ENCODE results near the gene ARHGEF4. TPM values are rescaled to one million over a fixed set of nuclear protein-coding genes. Genes with fewer than 3 reads are reported as not detected.

Gene ARHGEF4
- total RNA-seq, 1 donor from 2014 or later, result 2.6 TPM

DNA sequence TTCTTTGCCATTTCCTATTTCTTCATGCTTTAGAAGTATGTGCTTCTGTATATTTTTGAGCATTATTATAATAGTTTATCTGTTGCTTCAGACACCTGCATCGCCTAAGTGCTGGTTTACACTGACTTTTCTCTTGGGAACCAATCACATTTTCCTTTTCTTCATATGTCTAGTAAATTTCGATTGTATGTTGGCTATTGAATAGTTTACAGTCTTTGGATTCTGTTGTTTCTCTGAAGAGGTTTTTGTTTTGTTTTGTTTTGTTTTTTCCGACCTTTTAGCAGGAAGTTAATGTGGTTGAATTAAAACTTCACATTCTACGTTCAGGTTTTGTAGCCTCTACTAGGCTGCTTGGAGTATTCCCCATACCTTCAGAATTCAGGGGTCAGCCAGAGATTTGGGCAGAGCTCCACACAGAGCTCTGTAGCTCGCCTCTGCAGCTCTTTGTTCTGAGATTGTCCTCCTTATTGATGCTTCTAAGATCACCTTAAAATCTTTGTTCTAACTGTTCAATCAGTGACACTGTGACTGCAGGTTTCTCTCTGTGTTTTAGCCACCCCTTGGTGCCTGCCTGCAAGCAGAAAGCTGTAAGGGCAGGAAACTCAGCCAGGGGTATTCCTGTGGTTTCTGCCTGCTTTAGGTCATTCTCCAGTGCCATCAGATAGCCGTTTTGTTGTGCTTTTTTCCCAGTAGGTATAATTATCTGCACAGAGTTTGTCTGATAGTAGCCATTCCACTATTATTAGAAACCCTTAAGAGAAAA lies 173.2 kb downstream of the ARHGEF4 start:
- Mint-ChIP-seq H3K4me3 (ENCODE audit: unreplicated experiment) (no peak overlapping the region), H3K36me3 (ENCODE audit: unreplicated experiment) (no peaks in the 10 kb centered on the region), H3K27me3 (ENCODE audit: unreplicated experiment) (peaks cover 43% of the 10 kb centered on the region), H3K4me1 (ENCODE audit: unreplicated experiment) (no peaks in the 10 kb centered on the region), H3K27ac (ENCODE audit: unreplicated experiment) (no peak overlapping the region), H3K9me3 (ENCODE audit: unreplicated experiment) (no peaks in the 10 kb centered on the region)
- DNase-seq (ENCODE audit: extremely low spot score, unreplicated experiment), result no peak
- TF ChIP-seq, protein P1, sequence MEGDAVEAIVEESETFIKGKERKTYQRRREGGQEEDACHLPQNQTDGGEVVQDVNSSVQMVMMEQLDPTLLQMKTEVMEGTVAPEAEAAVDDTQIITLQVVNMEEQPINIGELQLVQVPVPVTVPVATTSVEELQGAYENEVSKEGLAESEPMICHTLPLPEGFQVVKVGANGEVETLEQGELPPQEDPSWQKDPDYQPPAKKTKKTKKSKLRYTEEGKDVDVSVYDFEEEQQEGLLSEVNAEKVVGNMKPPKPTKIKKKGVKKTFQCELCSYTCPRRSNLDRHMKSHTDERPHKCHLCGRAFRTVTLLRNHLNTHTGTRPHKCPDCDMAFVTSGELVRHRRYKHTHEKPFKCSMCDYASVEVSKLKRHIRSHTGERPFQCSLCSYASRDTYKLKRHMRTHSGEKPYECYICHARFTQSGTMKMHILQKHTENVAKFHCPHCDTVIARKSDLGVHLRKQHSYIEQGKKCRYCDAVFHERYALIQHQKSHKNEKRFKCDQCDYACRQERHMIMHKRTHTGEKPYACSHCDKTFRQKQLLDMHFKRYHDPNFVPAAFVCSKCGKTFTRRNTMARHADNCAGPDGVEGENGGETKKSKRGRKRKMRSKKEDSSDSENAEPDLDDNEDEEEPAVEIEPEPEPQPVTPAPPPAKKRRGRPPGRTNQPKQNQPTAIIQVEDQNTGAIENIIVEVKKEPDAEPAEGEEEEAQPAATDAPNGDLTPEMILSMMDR (IDR thresholded peaks at IDR 0.05), result no peak

DNA sequence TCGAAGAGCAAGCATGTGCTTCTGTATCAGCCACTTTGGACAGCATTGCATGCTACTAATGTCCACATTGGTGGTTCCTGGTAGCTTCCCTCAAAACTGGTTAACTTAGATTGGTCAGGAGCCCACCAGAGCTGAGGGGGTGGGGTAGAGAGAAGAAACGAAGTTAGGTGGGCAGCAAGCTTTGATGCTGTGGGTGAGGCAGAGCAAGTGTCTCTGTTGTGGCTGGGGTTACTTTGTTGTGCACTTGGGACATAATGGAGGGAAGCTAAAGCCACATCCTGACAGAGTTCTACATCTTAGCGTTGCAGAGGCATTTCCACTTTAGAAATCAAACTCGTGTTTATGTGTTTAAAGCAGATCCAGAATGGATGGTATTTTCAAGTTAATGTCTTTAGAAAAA lies 173.9 kb downstream of the ARHGEF4 start:
- no peaks in the 10 kb centered on the region for H3K36me3 Mint-ChIP-seq (ENCODE audit: unreplicated experiment)

DNA sequence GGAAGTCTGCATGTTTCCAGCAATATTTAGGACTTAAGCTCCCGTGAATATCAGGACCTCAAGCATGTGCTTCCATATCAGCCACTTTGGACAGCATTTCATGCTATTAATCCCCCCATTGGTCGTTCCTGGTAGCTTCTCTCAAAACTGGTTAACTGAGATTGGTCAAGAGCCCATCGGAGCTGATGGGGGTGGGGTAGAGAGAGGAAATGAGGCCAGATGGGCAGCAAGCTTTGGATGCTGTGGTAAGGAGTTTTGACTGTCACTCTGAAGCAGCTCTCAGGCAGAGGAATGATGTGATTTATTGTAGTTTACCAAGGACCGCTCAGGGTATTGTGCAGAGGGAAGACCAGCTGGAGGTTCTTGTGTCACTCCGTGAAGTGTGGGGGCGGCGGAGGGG lies 174.8 kb downstream of the ARHGEF4 start:
- Mint-ChIP-seq H3K27me3 (ENCODE audit: unreplicated experiment) (peaks cover 43% of the 10 kb centered on the region), H3K4me1 (ENCODE audit: unreplicated experiment) (no peaks in the 10 kb centered on the region), H3K27ac (ENCODE audit: unreplicated experiment) (no peak overlapping the region), H3K9me3 (ENCODE audit: unreplicated experiment) (no peaks in the 10 kb centered on the region), H3K4me3 (ENCODE audit: unreplicated experiment) (no peak overlapping the region), H3K36me3 (ENCODE audit: unreplicated experiment) (no peaks in the 10 kb centered on the region)
- no peak for DNase-seq (ENCODE audit: extremely low spot score, unreplicated experiment)
- TF ChIP-seq, protein P1 (IDR thresholded peaks at IDR 0.05), result no peak

More for the DNA sequence above, 173.9 kb downstream of the ARHGEF4 start:
- no peak overlapping the region for H3K4me3 Mint-ChIP-seq (ENCODE audit: unreplicated experiment)
- H3K27ac Mint-ChIP-seq (ENCODE audit: unreplicated experiment), result no peak overlapping the region
- no peaks in the 10 kb centered on the region for H3K9me3 Mint-ChIP-seq (ENCODE audit: unreplicated experiment)
- H3K4me1 Mint-ChIP-seq (ENCODE audit: unreplicated experiment), result no peaks in the 10 kb centered on the region
- TF ChIP-seq, protein P1 (IDR thresholded peaks at IDR 0.05), result no peak
- H3K27me3 Mint-ChIP-seq (ENCODE audit: unreplicated experiment), result peaks cover 43% of the 10 kb centered on the region
- no peak for DNase-seq (ENCODE audit: extremely low spot score, unreplicated experiment)

DNA sequence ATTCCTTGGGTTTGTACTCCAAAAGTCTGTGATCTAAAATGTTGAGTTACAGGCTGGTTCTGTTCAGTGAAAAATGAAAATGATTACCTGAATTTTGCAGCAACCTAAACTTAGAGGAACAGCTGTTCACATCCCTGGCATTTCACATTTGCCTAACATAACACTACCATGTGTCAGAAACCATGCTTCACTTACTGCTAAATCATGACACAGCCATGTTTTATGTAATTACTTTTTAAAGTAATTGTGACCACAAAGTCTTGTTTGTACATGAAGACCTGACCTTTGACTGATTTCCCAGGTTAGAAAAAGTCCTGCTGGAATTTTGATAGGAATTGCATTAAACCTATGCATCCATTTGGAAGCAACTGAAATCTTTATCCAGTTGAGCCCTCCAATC lies 177.4 kb downstream of the ARHGEF4 start:
- no peak overlapping the region for H3K27ac Mint-ChIP-seq (ENCODE audit: unreplicated experiment)
- no peaks in the 10 kb centered on the region for H3K4me1 Mint-ChIP-seq (ENCODE audit: unreplicated experiment)
- H3K9me3 Mint-ChIP-seq (ENCODE audit: unreplicated experiment), result no peaks in the 10 kb centered on the region
- DNase-seq (ENCODE audit: extremely low spot score, unreplicated experiment), result no peak
- TF ChIP-seq, protein P1 (IDR thresholded peaks at IDR 0.05), result no peak
- H3K27me3 Mint-ChIP-seq (ENCODE audit: unreplicated experiment), result peaks cover 54% of the 10 kb centered on the region
- H3K36me3 Mint-ChIP-seq (ENCODE audit: unreplicated experiment), result no peaks in the 10 kb centered on the region
- no peak overlapping the region for H3K4me3 Mint-ChIP-seq (ENCODE audit: unreplicated experiment)

DNA sequence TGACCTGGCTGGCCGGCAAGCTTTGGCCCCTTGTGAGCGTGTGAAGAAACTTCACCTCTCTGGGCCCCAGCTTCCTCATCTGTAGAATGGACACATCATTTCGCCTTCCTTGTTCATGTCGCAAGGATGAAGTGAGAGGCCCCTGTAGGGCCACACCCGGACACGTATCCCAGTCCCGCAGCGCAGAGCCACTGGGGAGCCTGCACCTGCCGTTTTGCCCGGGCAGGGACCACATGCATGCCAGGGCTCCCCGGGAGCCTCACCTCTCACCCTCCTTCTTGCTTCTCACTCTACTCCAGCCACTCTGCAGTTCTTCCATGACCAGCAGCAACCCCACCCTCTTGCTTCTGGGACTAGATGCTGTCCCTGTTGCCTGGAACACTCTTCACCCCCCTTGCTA lies 179.1 kb downstream of the ARHGEF4 start:
- Mint-ChIP-seq H3K4me3 (ENCODE audit: unreplicated experiment) (no peak overlapping the region), H3K27me3 (ENCODE audit: unreplicated experiment) (peaks cover 37% of the 10 kb centered on the region), H3K36me3 (ENCODE audit: unreplicated experiment) (no peaks in the 10 kb centered on the region), H3K9me3 (ENCODE audit: unreplicated experiment) (no peaks in the 10 kb centered on the region), H3K4me1 (ENCODE audit: unreplicated experiment) (no peaks in the 10 kb centered on the region), H3K27ac (ENCODE audit: unreplicated experiment) (no peak overlapping the region)
- no peak for DNase-seq (ENCODE audit: extremely low spot score, unreplicated experiment)
- TF ChIP-seq, protein P1 (IDR thresholded peaks at IDR 0.05), result no peak

Data from osteocyte (in vitro differentiated cells).